GM23338 (cell line): ENCODE data around the gene TNNI2. TPM values are rescaled to one million over a fixed set of nuclear protein-coding genes. Genes with fewer than 3 reads are reported as not detected.

ENCODE experiments used
- ATAC-seq: fragments of 200-7000 bp; cut with Tn5 transposase; 3 replicates; pipeline ENCODE4 v1.9.1; 2020
- DNase-seq: peaks from one replicate; pipeline ENCODE4 v3.0.0-alpha.2; 2015; ENCODE audit warnings: low spot score
- H2AFZ ChIP-seq: fragments of 200-600 bp; sonication (generic); 2 replicates; pipeline ENCODE4 v1.8.0; 2016; ENCODE audit warnings: antibody characterized with exemption, mild to moderate bottlenecking, moderate library complexity
- H3F3A ChIP-seq: fragments of 200-600 bp; sonication (generic); replicated peaks from 2 replicates; pipeline ENCODE4 v1.8.0; 2017; ENCODE audit warnings: antibody characterized with exemption, mixed run types, low read depth
- H3K27ac ChIP-seq: fragments of 200-600 bp; sonication (generic); 2 replicates; pipeline ENCODE4 v1.6.1; 2016; ENCODE audit warnings: low read depth
- H3K27me3 ChIP-seq: fragments of 200-600 bp; sonication (generic); 2 replicates; pipeline ENCODE4 v1.8.0; 2016; ENCODE audit warnings: mild to moderate bottlenecking, mixed run types, moderate library complexity; ENCODE audit not compliant: insufficient read depth
- H3K36me3 ChIP-seq: fragments of 200-600 bp; sonication (generic); 2 replicates; pipeline ENCODE4 v1.8.0; 2016; ENCODE audit warnings: mild to moderate bottlenecking; ENCODE audit not compliant: insufficient read depth
- H3K4me1 ChIP-seq: fragments of 200-600 bp; sonication (generic); 2 replicates; pipeline ENCODE4 v1.8.0; 2016; ENCODE audit warnings: mild to moderate bottlenecking, moderate library complexity; ENCODE audit not compliant: insufficient read depth
- H3K4me2 ChIP-seq: fragments of 200-600 bp; sonication (generic); 2 replicates; pipeline ENCODE4 v1.7.1; 2017; ENCODE audit warnings: mixed run types
- H3K4me3 ChIP-seq: fragments of 200-600 bp; sonication (generic); 2 replicates; pipeline ENCODE4 v1.6.1; 2016; ENCODE audit warnings: mixed run types
- H3K79me2 ChIP-seq: fragments of 200-600 bp; sonication (generic); replicated peaks from 2 replicates; pipeline ENCODE4 v1.8.0; 2017; ENCODE audit warnings: mild to moderate bottlenecking; ENCODE audit not compliant: insufficient read depth
- H3K9me2 ChIP-seq: fragments of 200-600 bp; sonication (generic); 2 replicates; pipeline ENCODE4 v1.8.0; 2017; ENCODE audit not compliant: insufficient read depth
- H4K20me1 ChIP-seq: fragments of 200-600 bp; sonication (generic); replicated peaks from 2 replicates; pipeline ENCODE4 v1.8.0; 2017; ENCODE audit warnings: mild to moderate bottlenecking; ENCODE audit not compliant: insufficient read depth
- H3K27ac Mint-ChIP-seq: 2 replicates; pipeline ENCODE4 v1.8.0; 2020; ENCODE audit warnings: inconsistent platforms, mild to moderate bottlenecking, moderate library complexity, mixed read lengths
- H3K27me3 Mint-ChIP-seq: 3 replicates; pipeline ENCODE4 v1.8.0; 2022; ENCODE audit warnings: low read depth, mild to moderate bottlenecking, moderate library complexity, mixed read lengths, inconsistent platforms; ENCODE audit not compliant: insufficient read depth, poor library complexity
- H3K36me3 Mint-ChIP-seq: 3 replicates; pipeline ENCODE4 v1.8.0; 2021; ENCODE audit warnings: low read depth, mild to moderate bottlenecking, inconsistent platforms, moderate library complexity, mixed read lengths
- H3K4me1 Mint-ChIP-seq: 3 replicates; pipeline ENCODE4 v1.8.0; 2020; ENCODE audit warnings: mild to moderate bottlenecking, inconsistent platforms, mixed read lengths
- H3K4me3 Mint-ChIP-seq: 3 replicates; pipeline ENCODE4 v1.8.0; 2021; ENCODE audit warnings: moderate library complexity, mild to moderate bottlenecking, inconsistent platforms, mixed read lengths
- H3K9me3 Mint-ChIP-seq: 3 replicates; pipeline ENCODE4 v1.8.0; 2020; ENCODE audit warnings: moderate library complexity, mild to moderate bottlenecking, inconsistent platforms, mixed read lengths
- CTCF ChIP-seq, 2 experiments: fragments of 200-600 bp in 1 of 2; sonication (generic) in 1 of 2; conservative IDR thresholded peaks; 2 replicates each; pipeline versions ENCODE4 v1.5.1 to v1.6.1; 2016 to 2017; ENCODE audit warnings: antibody characterized with exemption in 2 of 2, low read depth in 2 of 2, mild to moderate bottlenecking in 2 of 2, moderate library complexity in 1 of 2
- EZH2 ChIP-seq: fragments of 200-600 bp; sonication (generic); IDR thresholded peaks from one replicate; pipeline ENCODE4 v1.8.0; 2017; ENCODE audit warnings: antibody characterized with exemption, mild to moderate bottlenecking, low read depth; ENCODE audit not compliant: unreplicated experiment
- EZH2phosphoT487 ChIP-seq: fragments of 200-600 bp; sonication (generic); IDR thresholded peaks from one replicate; pipeline ENCODE4 v1.8.1; 2018; ENCODE audit warnings: antibody characterized with exemption; ENCODE audit not compliant: unreplicated experiment
- JUNB ChIP-seq: IDR thresholded peaks from one replicate; pipeline ENCODE4 v1.6.1; 2016; ENCODE audit warnings: antibody characterized with exemption; ENCODE audit not compliant: unreplicated experiment
- NANOG ChIP-seq: IDR thresholded peaks from 2 replicates; pipeline ENCODE4 v1.6.1; 2016; ENCODE audit warnings: antibody characterized with exemption, borderline replicate concordance
- STAT1 ChIP-seq: IDR thresholded peaks from one replicate; pipeline ENCODE4 v1.6.1; 2016; ENCODE audit warnings: antibody characterized with exemption; ENCODE audit not compliant: unreplicated experiment
- ZNF114 ChIP-seq: fragments of 250-450 bp; sonication (Bioruptor Pico); IDR thresholded peaks from 2 replicates; pipeline ENCODE4 v1.5.0; 2020; ENCODE audit warnings: mild to moderate bottlenecking, moderate library complexity
- ZNF331 ChIP-seq: fragments of 250-450 bp; sonication (Bioruptor Pico); IDR thresholded peaks from 2 replicates; pipeline ENCODE4 v1.5.0; 2020; ENCODE audit warnings: low read depth, mild to moderate bottlenecking, moderate library complexity
- ZNF462 ChIP-seq: fragments of 250-450 bp; sonication (Bioruptor Pico); IDR thresholded peaks from 2 replicates; pipeline ENCODE4 v1.5.0; 2020; ENCODE audit warnings: mild to moderate bottlenecking, moderate library complexity
- polyA plus RNA-seq: library from polyadenylated mRNA; unstranded; fragments of >200 nt; fragmentation: Nextera tagmentation; extraction: Ambion mirVana; gene quantifications from 2 replicates; pipeline ENCODE4 v1.2.1, GENCODE V29; 2016
- total RNA-seq: library from RNA; depleted of rRNA; stranded (reverse); fragments of >200 nt; shearing (Covaris generic); gene quantifications from 2 replicates; pipeline ENCODE4 v1.2.3, GENCODE V29; 2014
- TF ChIP-seq, protein P1 (sequence below): IDR thresholded peaks from one replicate; pipeline ENCODE4 v1.6.1; 2018; ENCODE audit warnings: antibody characterized with exemption; ENCODE audit not compliant: unreplicated experiment

The TNNI2 gene
- total and polyA plus RNA-seq, 2 experiments from 2014 or later, result not detected

DNA sequence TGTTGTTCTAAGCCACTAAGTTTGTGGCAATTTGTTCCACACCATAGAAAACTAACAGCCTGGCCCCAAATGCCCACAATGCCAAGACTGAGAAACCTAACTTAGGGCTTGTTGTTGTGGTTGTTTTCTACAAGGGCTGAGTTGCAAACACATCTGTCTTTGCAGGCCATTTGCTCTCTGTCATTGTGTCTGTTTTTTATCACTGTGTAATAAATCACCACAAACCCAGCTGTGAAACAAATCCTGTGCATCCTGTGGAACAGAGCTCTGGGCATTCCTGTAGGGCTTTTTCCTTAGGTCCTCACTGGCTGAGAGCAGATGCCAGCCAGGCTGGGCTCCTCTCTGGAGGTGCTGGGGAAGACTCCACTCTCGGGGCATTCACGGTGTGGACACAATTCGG is 19.7 kb upstream of the TNNI2 start (continued):
- TF ChIP-seq EZH2phosphoT487, result no peak
- TF ChIP-seq NANOG, result no peak
- TF ChIP-seq STAT1, result no peak
- TF ChIP-seq JUNB, result no peak
- no peak for TF ChIP-seq EZH2
- TF ChIP-seq, protein P1, sequence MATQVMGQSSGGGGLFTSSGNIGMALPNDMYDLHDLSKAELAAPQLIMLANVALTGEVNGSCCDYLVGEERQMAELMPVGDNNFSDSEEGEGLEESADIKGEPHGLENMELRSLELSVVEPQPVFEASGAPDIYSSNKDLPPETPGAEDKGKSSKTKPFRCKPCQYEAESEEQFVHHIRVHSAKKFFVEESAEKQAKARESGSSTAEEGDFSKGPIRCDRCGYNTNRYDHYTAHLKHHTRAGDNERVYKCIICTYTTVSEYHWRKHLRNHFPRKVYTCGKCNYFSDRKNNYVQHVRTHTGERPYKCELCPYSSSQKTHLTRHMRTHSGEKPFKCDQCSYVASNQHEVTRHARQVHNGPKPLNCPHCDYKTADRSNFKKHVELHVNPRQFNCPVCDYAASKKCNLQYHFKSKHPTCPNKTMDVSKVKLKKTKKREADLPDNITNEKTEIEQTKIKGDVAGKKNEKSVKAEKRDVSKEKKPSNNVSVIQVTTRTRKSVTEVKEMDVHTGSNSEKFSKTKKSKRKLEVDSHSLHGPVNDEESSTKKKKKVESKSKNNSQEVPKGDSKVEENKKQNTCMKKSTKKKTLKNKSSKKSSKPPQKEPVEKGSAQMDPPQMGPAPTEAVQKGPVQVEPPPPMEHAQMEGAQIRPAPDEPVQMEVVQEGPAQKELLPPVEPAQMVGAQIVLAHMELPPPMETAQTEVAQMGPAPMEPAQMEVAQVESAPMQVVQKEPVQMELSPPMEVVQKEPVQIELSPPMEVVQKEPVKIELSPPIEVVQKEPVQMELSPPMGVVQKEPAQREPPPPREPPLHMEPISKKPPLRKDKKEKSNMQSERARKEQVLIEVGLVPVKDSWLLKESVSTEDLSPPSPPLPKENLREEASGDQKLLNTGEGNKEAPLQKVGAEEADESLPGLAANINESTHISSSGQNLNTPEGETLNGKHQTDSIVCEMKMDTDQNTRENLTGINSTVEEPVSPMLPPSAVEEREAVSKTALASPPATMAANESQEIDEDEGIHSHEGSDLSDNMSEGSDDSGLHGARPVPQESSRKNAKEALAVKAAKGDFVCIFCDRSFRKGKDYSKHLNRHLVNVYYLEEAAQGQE, result no peak

DNA sequence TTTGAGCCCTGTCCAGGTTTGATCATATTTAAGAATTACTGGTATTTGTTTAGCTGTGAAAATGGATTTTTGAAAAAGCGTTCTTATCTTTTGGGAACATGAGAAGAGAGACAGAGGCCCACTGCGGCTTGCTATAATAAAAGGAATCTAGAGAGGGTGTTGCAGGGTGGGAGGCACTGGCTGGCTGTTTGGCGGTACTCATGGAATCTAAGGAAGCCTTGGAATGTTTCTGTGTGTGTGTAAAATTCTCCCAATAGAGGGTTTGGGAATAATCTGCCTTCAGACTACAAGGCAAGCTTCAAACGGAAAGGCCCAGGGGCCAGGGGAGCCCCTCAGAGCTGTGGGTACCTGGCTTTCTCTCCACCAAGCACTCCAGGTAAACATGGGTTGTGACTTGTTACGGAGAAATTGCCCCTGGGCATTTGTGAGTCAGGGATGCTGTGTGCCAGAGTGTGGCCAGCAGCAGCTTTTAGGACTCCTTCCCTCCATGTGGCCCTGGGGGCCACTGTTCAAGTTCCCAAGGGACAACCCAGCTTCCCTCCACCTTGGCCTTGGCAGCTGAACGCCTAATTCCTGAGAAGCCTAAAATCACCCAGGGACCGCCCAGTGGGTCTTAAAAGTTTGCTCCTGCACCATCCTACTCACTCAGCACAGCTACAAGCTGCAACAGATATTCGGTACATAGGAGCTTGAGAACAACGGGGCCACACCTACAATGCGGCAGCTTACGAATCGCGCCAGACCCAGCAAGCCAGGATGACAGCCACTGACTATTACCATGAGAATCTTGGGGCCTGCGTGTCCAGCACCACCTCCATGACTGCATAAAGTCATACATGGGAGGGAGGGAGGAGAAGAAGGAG is 18.1 kb upstream of the TNNI2 start:
- H3F3A ChIP-seq, result no peaks in the 10 kb centered on the region
- no peak for TF ChIP-seq ZNF462
- TF ChIP-seq JUNB, result no peak
- TF ChIP-seq NANOG, result no peak
- TF ChIP-seq ZNF331, result no peak
- no peak for TF ChIP-seq ZNF114
- no peak for TF ChIP-seq CTCF (conservative IDR thresholded peaks at IDR 0.05; ENCODE audit: low read depth in 2 of 2)
- no peak overlapping the region for H3K4me2 ChIP-seq
- Mint-ChIP-seq H3K36me3 (no peaks in the 10 kb centered on the region), H3K27ac (no peak overlapping the region), H3K27me3 (peaks cover 5% of the 10 kb centered on the region), H3K4me3 (no peak overlapping the region), H3K4me1 (no peaks in the 10 kb centered on the region), H3K9me3 (peaks cover 4% of the 10 kb centered on the region)
- H4K20me1 ChIP-seq, result no peaks in the 10 kb centered on the region
- H3K27ac ChIP-seq, result no peak overlapping the region
- H2AFZ ChIP-seq, result no peak overlapping the region
- no peaks in the 10 kb centered on the region for H3K4me1 ChIP-seq
- no peak for ATAC-seq
- H3K4me3 ChIP-seq, result no peak overlapping the region
- H3K9me2 ChIP-seq, result no peaks in the 10 kb centered on the region
- no peaks in the 10 kb centered on the region for H3K27me3 ChIP-seq
- H3K79me2 ChIP-seq, result no peaks in the 10 kb centered on the region
- no peak for DNase-seq
- no peaks in the 10 kb centered on the region for H3K36me3 ChIP-seq
